Tibial nerve (tissue), 4 donors: ENCODE measurements around the gene NFKBIE.

Experiments used
- CTCF ChIP-seq, 5 experiments: fragments of 200-600 bp in 3 of 5; fragments of 450-650 bp in 2 of 5; sonication (generic) in 3 of 5; IDR thresholded peaks; one replicate each; pipeline ENCODE4 v1.5.1; 2016 to 2019; ENCODE audit warnings: antibody characterized with exemption in 5 of 5, mild to moderate bottlenecking in 3 of 5, moderate library complexity in 2 of 5
- EP300 ChIP-seq, 2 donors: sonication (generic); formaldehyde crosslinking; IDR thresholded peaks; one replicate each; pipeline ENCODE4 v1.6.1; 2017; ENCODE audit warnings: antibody characterized with exemption in 2 of 2, mild to moderate bottlenecking in 1 of 2

- TF ChIP-seq EP300 (IDR thresholded peaks at IDR 0.05) (no peak), CTCF (IDR thresholded peaks at IDR 0.05) (no peak)
Observed at GRCh38 chr6:44275271-44275748, 10.0 kb upstream of the NFKBIE start.
